H1 (cell line): ENCODE measurements around the gene RFK.

Experiments used
- CEBPB ChIP-seq: IDR thresholded peaks from 2 replicates; pipeline ENCODE4 v1.6.1; 2012; ENCODE audit warnings: low read depth, low read length
- CTCF ChIP-seq, 3 experiments: IDR thresholded peaks; 1 replicate in 2 of 3; 2 replicates in 1 of 3; pipeline versions ENCODE4 v1.5.1 to v1.6.1; 2011; ENCODE audit warnings: low read length in 3 of 3, mild to moderate bottlenecking in 3 of 3, inconsistent platforms in 2 of 3, low read depth in 1 of 3, moderate library complexity in 1 of 3; ENCODE audit not compliant: insufficient read depth in 1 of 3; ENCODE audit errors: control extremely low read depth in 1 of 3
- HDAC2 ChIP-seq, 2 experiments: fragments of 300-600 bp in 1 of 2; sonication (generic) in 1 of 2; IDR thresholded peaks; 2 replicates each; pipeline ENCODE4 v1.6.1; 2011 to 2012; ENCODE audit warnings: low read depth in 2 of 2, low read length in 2 of 2, mild to moderate bottlenecking in 2 of 2, moderate library complexity in 2 of 2, borderline replicate concordance in 1 of 2, inconsistent platforms in 1 of 2
- MAX ChIP-seq: IDR thresholded peaks from 2 replicates; pipeline ENCODE4 v1.6.1; 2012; ENCODE audit warnings: inconsistent platforms
- POLR2A ChIP-seq, 2 experiments: IDR thresholded peaks; 1 replicate in 1 of 2; 2 replicates in 1 of 2; pipeline ENCODE4 v1.6.1; 2011; ENCODE audit warnings: low read depth in 2 of 2, low read length in 2 of 2, mild to moderate bottlenecking in 2 of 2; ENCODE audit errors: control extremely low read depth in 1 of 2
- POLR2AphosphoS5 ChIP-seq: IDR thresholded peaks from 2 replicates; pipeline ENCODE4 v1.6.1; 2011; ENCODE audit warnings: low read depth, low read length
- RAD21 ChIP-seq, 2 experiments: IDR thresholded peaks in 1 of 2; conservative IDR thresholded peaks in 1 of 2; 2 replicates each; pipeline ENCODE4 v1.6.1; 2011; ENCODE audit warnings: low read depth in 2 of 2, low read length in 2 of 2, improper control_type of control experiment in 1 of 2, inconsistent platforms in 1 of 2, mild to moderate bottlenecking in 1 of 2, moderate library complexity in 1 of 2
- RXRA ChIP-seq: IDR thresholded peaks from 2 replicates; pipeline ENCODE4 v1.6.1; 2011; ENCODE audit warnings: low read depth, mild to moderate bottlenecking, low read length, moderate library complexity; ENCODE audit not compliant: insufficient read depth
- SAP30 ChIP-seq: fragments of 300-600 bp; sonication (generic); IDR thresholded peaks from 2 replicates; pipeline ENCODE4 v1.7.1; 2012; ENCODE audit warnings: low read length, moderate library complexity, mild to moderate bottlenecking, inconsistent platforms; ENCODE audit not compliant: insufficient read depth, insufficient replicate concordance
- SP1 ChIP-seq: IDR thresholded peaks from 2 replicates; pipeline ENCODE4 v1.6.1; 2011; ENCODE audit warnings: low read depth, low read length
- TAF1 ChIP-seq: IDR thresholded peaks from 2 replicates; pipeline ENCODE4 v1.6.1; 2011; ENCODE audit warnings: mild to moderate bottlenecking, low read depth, low read length
- TCF12 ChIP-seq: IDR thresholded peaks from 2 replicates; pipeline ENCODE4 v1.6.1; 2011; ENCODE audit warnings: low read depth, mild to moderate bottlenecking, low read length

DNA sequence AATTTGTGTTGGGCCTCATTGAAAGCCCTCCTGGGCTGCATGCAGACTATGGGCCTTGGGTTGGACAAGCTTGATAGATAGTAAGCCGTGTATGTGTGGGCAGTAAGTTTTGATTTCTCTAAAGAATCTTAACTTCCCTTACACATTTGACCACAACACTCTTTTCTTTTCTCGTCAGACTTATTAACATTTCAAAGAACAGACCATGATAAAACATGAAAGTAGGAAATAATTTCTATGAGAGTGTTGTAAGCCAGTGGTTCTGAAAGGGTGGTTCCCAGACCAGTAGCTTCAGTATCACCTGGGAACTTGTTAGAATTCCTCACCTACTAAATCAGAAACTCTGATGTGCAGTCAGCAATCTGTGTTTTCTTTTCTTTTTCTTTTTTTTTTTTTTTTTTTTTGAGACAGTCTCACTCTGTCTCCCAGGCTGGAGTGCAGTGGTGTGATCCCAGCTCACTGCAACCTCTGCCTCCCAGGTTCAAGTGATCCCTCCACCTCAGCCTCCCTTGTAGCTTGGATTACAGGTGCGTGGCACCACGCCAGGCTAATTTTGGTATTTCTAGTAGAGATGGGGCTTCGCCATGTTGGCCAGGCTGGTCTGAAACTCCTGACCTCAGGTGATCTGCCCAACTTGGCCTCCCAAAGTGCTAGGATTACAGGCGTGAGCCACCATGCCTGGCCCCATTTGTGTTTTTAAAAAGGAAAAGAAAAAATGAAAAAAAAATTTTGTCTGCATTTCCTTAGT, 44.8 kb upstream of the RFK start:
- no peak for TF ChIP-seq CTCF (IDR thresholded peaks at IDR 0.05; ENCODE audit: control extremely low read depth in 1 of 3, insufficient read depth in 1 of 3, low read depth in 1 of 3, low read length in 3 of 3)
- TF ChIP-seq CEBPB, result no peak
- no peak for TF ChIP-seq POLR2A (IDR thresholded peaks at IDR 0.05; ENCODE audit: control extremely low read depth in 1 of 2, low read depth in 2 of 2, low read length in 2 of 2)
- TF ChIP-seq RAD21 (IDR thresholded peaks at IDR 0.05 in 1 of 2, conservative IDR thresholded peaks at IDR 0.05 in 1 of 2; ENCODE audit: low read depth in 2 of 2, low read length in 2 of 2), result no peak
- no peak for TF ChIP-seq RXRA
- no peak for TF ChIP-seq MAX
- TF ChIP-seq HDAC2 (IDR thresholded peaks at IDR 0.05; ENCODE audit: borderline replicate concordance in 1 of 2, low read depth in 2 of 2, low read length in 2 of 2), result no peak
- no peak for TF ChIP-seq TCF12
- TF ChIP-seq SAP30, result no peak
- TF ChIP-seq POLR2AphosphoS5, result no peak
- TF ChIP-seq SP1, result no peak
- TF ChIP-seq TAF1, result no peak
